Mucosa of gallbladder (tissue), 1 donor: ENCODE results near the gene SOAT1. TPM values are rescaled to one million over a fixed set of nuclear protein-coding genes. Genes with fewer than 3 reads are reported as not detected.
A peak's percentile ranks its signal among the peaks of the same experiment; 100 is the strongest.
"Not testable (repeated sequence)": the region's sequence is repeated elsewhere in the genome, so short reads cannot be mapped to it uniquely, and the experiment has no call there.

Experiments used
- DNase-seq: peaks from one replicate; pipeline ENCODE4 v3.0.0-alpha.2; 2020; ENCODE audit warnings: low spot score
- total RNA-seq: library from RNA; stranded (reverse); gene quantifications from one replicate; pipeline ENCODE4 v1.2.1, GENCODE V29; 2021
- donor health status: DM: no; HTN: no; CAD: no.

Gene SOAT1
- total RNA-seq, 1 donor from 2014 or later, result 83.1 TPM

DNA sequence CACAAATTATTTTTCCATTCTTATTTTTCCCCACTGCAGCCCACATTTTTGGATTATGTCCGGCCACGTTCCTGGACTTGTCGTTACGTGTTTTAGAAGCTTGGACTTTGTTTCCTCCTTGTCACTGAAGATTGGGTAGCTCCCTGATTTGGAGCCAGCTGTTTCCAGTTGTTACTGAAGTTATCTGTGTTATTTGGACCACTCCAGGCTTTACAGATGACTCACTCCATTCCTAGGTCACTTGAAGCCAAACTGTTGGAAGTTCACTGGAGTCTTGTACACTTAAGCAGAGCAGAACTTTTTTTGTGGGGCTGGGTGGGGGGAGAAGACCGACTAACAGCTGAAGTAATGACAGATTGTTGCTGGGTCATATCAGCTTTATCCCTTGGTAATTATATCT lies 59.9 kb downstream of the SOAT1 start:
- peak; percentile 33 for DNase-seq

DNA sequence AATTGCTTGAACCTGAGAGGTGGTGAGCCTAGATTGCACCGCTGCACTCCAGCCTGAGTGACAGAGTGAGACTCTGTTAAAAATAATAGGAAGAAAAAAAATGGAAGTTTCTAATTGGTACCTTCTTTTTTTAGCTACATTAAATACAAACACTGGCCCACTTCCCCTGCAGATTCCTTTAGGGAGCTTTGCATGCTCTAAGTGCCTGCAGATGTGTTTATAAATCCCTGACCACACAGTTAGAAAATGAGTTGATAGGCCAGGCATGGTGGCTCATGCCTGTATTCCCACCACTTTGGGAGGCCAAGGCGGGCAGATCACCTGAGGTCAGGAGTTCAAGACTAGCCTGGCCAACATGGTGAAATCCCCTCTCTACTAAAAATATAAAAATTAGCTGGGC lies 68.0 kb downstream of the SOAT1 start:
- not testable (repeated sequence) for DNase-seq

DNA sequence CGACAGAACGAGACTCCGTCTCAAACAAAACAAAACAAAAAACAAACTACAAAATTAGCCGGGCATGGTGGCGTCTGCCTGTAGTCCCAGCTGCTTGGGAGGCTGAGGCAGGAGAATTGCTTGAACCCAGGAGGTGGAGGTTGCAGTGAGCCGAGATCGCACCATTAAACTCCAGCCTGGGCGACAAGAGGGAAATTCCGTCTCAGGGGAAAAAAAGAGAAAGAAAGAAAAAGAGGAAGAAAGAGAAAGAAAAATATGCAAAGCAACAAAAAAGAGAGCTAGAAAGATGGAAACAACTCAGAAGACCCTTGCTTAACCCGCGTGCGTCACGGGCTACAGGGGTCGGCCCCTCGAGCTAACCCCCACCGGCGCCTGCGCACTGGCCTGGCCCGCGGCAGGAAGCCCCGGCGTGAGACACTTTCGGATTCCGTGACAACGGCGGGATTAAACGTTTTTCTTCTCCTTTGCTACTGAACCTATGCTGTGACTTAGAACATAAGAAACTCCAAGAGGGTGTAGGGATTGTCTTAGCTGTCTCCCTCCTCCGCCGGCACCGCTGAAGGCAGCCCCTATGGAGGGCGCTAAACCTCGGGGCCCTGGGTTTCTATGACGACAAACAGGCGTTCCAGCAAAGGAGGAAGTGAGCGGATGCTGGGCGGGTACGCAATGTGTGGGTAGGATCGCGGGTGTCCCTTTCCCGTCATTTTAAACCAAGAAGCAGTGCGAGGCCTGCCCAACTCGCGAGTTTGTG lies 71.9 kb downstream of the SOAT1 start, which contains the start of gene AXDND1:
AXDND1 (plus strand) TSS at position 630 of the 751 bp plus-strand sequence. CDS start 539 bp downstream, outside the sequence.
- DNase-seq, result peak; percentile 92

DNA sequence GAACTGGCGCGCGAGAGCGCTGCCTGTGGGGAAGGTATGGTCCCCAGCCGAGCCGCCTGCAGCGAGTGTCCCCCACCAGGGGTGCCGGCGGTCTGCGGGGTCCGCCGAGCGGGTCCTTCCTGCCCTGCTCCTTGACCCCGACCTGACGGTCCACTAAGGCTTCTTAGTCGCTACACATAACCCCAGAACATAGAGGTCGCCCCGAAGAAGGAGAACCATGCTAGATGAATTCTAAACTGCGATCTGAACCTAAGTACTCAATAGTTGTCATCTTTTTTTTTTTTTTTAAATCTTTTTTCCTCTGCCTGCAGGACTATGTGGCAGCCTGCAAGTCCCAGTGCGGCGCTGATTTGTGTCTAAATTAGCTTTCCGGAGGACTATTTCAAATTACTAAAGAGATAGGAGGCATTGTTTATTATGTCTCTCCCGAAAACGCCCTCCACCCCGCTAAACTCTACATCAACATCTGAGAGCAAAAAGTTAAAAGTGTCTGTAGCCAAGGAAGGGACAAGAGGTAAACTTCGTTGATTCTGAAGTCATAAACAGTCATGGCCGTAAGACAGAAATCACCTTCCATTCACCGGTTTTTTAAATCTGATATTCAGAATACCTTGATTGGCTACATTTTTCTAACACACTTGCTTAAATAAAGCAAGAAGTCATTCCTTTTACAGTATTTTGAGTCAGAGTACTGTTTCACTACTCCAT lies 72.7 kb downstream of the SOAT1 start:
- no peak for DNase-seq

DNA sequence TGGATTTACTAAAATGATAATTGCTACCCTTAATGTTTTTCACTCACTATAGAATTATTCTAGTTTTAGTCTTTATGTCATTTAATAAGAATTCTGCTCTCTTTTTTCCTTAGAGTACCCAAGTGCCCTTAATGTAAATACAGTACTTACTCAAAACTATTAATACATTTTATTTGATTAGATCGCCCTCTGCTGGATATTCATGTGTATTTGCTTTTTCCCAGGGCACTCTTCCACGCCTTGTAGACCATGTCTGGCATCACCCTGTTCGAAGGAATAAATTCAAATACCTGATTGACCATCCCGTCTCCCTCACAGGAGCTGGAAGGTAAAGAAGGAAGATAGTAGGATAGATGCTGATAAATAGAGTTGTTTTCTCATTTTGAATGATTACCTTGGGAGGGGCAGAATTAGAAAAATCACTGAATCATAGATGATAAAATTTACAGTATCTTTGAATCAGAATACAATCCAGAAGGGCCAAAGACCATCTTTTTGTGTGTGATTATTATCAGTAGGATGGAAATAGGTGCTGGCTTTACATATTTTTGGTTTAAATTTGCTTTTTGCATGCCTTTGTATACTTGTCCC lies 76.2 kb downstream of the SOAT1 start:
- peak; percentile 46 for DNase-seq

DNA sequence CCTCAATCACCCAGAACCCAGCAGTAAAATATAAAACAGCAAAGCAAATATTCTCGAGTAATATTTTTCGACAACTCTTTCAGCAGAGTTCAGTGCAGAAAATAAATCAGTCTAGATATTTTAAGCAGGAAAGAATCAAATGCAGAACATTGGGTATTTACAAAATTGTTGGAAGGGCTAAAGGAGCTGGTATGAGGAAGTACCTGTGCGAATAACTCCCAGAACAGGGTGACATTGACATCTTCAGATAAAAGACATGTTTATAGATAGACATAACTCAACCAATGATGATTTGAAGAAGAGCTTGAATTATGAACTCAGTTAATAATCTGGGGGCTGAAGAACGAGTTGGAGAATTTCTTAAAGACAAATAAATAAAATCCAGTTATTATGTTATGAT lies 78.6 kb downstream of the SOAT1 start:
- DNase-seq, result no peak

DNA sequence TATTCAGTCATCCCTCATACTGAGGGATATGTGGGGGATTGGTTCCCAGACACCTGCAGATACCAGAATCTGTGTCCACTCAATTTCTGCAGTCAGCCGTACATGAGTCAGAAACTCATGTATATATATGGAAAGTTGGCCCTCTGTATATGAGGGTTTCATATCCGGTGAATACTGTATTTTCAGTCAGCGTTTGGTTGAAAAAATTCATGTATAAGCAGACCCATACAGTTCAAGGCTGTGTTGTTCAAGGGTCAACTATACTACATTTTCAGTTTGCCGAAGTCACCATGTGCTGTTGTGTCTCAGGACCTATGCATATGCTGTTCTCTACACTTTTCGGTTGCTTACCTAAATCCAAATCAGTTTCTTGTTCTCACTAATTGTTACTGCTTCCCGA lies 82.6 kb downstream of the SOAT1 start:
- no peak for DNase-seq

DNA sequence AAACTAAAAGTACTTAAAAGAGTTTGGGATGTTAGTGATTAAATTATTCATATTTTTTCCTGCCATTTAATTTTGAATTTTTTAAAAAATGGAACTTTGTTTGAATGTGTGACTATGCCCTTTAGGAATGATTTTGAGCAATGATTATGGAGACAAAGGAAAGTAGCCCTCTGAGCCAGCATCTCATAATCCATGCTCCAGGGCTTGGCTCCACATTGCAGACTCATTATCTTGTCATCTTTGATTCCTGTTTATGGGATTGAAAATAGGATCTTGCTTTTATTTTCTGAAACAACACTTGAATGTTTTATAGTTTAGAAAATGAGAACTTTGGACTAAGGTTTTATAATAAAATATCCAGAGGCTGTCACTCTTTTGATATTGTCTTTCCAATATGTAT lies 86.7 kb downstream of the SOAT1 start:
- DNase-seq, result no peak

DNA sequence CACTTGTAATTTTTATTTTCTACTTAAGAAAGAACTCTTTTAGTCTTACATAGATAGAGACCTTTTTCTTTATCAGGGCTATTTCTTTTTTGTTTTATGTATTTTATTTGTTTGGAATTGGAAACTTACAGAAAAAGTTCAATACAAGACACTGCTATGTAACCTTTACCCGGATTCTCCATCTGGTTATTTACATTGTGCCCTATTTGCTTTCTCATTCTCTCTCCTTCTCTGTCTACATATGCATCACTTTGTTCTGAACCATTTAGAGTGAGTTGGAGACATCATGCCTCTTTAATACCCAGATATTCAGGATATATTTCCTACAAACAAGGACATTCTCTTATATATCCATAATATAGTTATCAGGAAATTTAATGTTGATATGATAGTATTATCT lies 90.4 kb downstream of the SOAT1 start:
- no peak for DNase-seq

DNA sequence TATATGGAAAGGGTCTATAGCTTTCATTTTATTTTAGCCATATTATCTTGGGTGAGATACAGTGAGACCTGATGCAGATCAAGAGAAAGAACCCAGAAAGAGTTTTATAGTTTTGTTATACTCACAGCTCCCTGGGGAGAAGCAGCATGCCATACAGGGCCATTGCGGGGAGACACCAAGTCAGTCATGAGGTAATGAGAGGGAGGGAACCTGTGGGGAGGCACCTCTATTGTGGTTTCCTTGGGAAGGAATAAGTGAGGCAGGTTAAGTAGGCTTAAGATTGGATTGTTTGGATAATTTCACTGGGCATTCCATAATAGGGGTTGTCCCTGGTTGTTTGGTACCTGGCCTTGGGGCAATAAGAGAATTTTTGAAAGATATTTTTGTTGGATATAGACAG lies 91.9 kb downstream of the SOAT1 start:
- no peak for DNase-seq

DNA sequence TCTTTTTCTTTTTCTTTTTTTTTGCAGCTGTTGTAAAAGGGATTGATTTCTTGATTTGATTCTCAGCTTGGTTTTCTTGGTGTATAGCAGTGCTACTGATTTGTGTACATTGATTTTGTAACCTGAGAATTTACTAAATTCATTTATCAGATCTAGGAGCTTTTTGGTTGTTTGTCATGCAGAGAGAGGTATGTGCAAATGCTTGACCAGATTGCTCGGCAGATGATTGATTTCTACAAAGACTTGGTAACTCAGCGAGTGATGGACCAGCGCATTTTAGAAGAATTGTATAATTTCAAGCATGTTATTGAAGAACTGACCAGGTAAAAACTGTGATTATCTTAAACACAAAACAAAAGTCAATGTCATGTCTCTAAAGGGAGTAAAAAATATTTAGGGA lies 100.1 kb downstream of the SOAT1 start:
- DNase-seq, result no peak

DNA sequence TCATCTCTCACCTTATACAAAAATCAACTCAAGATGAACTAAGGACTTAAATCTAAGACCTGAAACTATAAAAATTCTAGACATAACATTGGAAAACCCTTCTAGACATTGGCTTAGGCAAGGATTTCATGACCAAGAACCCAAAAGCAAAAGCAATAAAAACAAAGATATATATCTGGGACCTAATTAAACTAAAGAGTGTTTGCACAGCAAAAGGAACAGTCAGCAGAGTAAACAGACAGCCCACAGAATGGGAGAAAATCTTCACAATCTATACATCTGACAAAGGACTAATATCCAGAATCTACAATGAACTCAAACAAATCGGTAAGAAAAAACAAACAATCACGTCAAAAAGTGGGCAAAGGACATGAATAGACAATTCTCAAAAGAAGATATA lies 105.8 kb downstream of the SOAT1 start:
- DNase-seq, result not testable (repeated sequence)

Other genes starting within 250 kb of the SOAT1 start
- gene TOR3A, start 211.7 kb upstream of the SOAT1 start, total RNA-seq, result 31.1 TPM
- 13.0 TPM for gene ABL2, start 64.1 kb upstream of the SOAT1 start, total RNA-seq
- gene AXDND1, start 72.2 kb downstream of the SOAT1 start, total RNA-seq, result 2.6 TPM